GM21737 (cell line): ENCODE results near the gene DCC.

Experiments used
- ATAC-seq: cut with Tn5 transposase; IDR thresholded peaks from one replicate; pipeline ENCODE4 v1.9.1; 2021; ENCODE audit warnings: mild to moderate bottlenecking, moderate library complexity; ENCODE audit not compliant: unreplicated experiment

The DCC gene

GRCh38 chr18:53148123-53148522, 808.1 kb downstream of the DCC start:
- no peak for ATAC-seq

GRCh38 chr18:53152476-53152875, 812.5 kb downstream of the DCC start:
- no peak for ATAC-seq

- ATAC-seq = no peak
These were observed 813.3 kb downstream of the DCC start for GRCh38 chr18:53153281-53153680.

- ATAC-seq = no peak
These were observed 813.8 kb downstream of the DCC start for GRCh38 chr18:53153800-53154199.

- no peak for ATAC-seq
These were observed 825.8 kb downstream of the DCC start for GRCh38 chr18:53165770-53166169.

- ATAC-seq = no peak
These were observed 829.3 kb downstream of the DCC start for GRCh38 chr18:53169346-53169745.

GRCh38 chr18:53191634-53192033, 851.6 kb downstream of the DCC start:
- no peak for ATAC-seq

- no peak for ATAC-seq
These were observed 853.9 kb downstream of the DCC start for GRCh38 chr18:53193870-53194269.

- no peak for ATAC-seq
These were observed 879.9 kb downstream of the DCC start for GRCh38 chr18:53219853-53220252.

- ATAC-seq = no peak
These were observed 884.3 kb downstream of the DCC start for GRCh38 chr18:53224128-53224778.

- no peak for ATAC-seq
These were observed 885.7 kb downstream of the DCC start for GRCh38 chr18:53225567-53226325.

- no peak for ATAC-seq
These were observed 894.6 kb downstream of the DCC start for GRCh38 chr18:53234610-53235009.

GRCh38 chr18:53241161-53241560, 901.2 kb downstream of the DCC start:
- no peak for ATAC-seq

- ATAC-seq = no peak
These were observed 913.8 kb downstream of the DCC start for GRCh38 chr18:53253789-53254188.

GRCh38 chr18:53254265-53254664, 914.3 kb downstream of the DCC start:
- ATAC-seq = no peak

- no peak for ATAC-seq
These were observed 921.2 kb downstream of the DCC start for GRCh38 chr18:53261241-53261640.

GRCh38 chr18:53266850-53267249, 926.9 kb downstream of the DCC start:
- no peak for ATAC-seq

- no peak for ATAC-seq
These were observed 928.5 kb downstream of the DCC start for GRCh38 chr18:53268455-53268854.

GRCh38 chr18:53281406-53281805, 941.4 kb downstream of the DCC start:
- no peak for ATAC-seq

- ATAC-seq = no peak
These were observed 943.7 kb downstream of the DCC start for GRCh38 chr18:53283708-53284107.

- ATAC-seq = no peak
These were observed 965.5 kb downstream of the DCC start for GRCh38 chr18:53305461-53305860.

GRCh38 chr18:53319628-53320027, 979.6 kb downstream of the DCC start:
- ATAC-seq = no peak

GRCh38 chr18:53322163-53322562, 982.2 kb downstream of the DCC start:
- ATAC-seq = no peak
